ENCODE results near the gene MYO7A. TPM values are rescaled to one million over a fixed set of nuclear protein-coding genes. Genes with fewer than 3 reads are reported as not detected.

MYO7A gene
- 10 to 100 TPM; 10.4 to 12.9 TPM for total RNA-seq

GRCh38 chr11:77127920-77128691 is at the start of gene MYO7A:
TSS of gene MYO7A (plus strand) at chr11:77128246. CDS start at chr11:77130635, 2,389 bp downstream.
- H3K36me3 ChIP-seq (replicated peaks in 1 of 2; ENCODE audit: insufficient read depth in 1 of 2, low read depth in 2 of 2): no peaks in the 10 kb centered on the region
- TF ChIP-seq CTCF (IDR thresholded peaks at IDR 0.05) (peak in 1 of 7 experiments; percentile 11), POLR2A (IDR thresholded peaks at IDR 0.05) (peak; percentile 60 to 74 (median 67))
- no peak within 1 kb of the TSS for H3K4me3 ChIP-seq
- WGBS, 2 donors: 3 to 14% methylated on average over 12 to 20 of the region's 20 CpGs
- peak within 1 kb of the TSS; percentile 10 to 66 (median 52) for H3K27ac ChIP-seq
- DNase-seq (peak; percentile 84 to 89 (median 88)), ATAC-seq (peak; percentile 87)
- H3K27me3 ChIP-seq: no peaks in the 10 kb centered on the region
- intact Hi-C loops (cut with DNase I): no loop called here
- H3K4me1 ChIP-seq: peaks cover 47% of the 10 kb centered on the region
- no peaks in the 10 kb centered on the region for H3K9me3 ChIP-seq

- intact Hi-C loops (cut with DNase I): no loop called here
- ATAC-seq (no peak), DNase-seq (no peak)
- Histone ChIP-seq H3K36me3 (replicated peaks in 1 of 2; ENCODE audit: insufficient read depth in 1 of 2, low read depth in 2 of 2) (no peaks in the 10 kb centered on the region), H3K9me3 (no peaks in the 10 kb centered on the region), H3K4me3 (no peak overlapping the region), H3K4me1 (peaks cover 11% of the 10 kb centered on the region), H3K27me3 (no peaks in the 10 kb centered on the region), H3K27ac (no peak overlapping the region)
- TF ChIP-seq CTCF (IDR thresholded peaks at IDR 0.05) (no peak), POLR2A (IDR thresholded peaks at IDR 0.05) (no peak)
- 92 to 97% methylated on average over 2 of the region's 2 CpGs for WGBS, 2 donors
These were observed 48.4 kb upstream of the MYO7A start for GRCh38 chr11:77079666-77080065.

GRCh38 chr11:77080643-77081210 is 47.3 kb upstream of the MYO7A start:
- H3K4me3 ChIP-seq: no peak overlapping the region
- H3K9me3 ChIP-seq: no peaks in the 10 kb centered on the region
- intact Hi-C loops (cut with DNase I): no loop called here
- WGBS, 2 donors: 94 to 100% methylated on average over 2 of the region's 2 CpGs
- no peak for ATAC-seq
- peak in 2 of 4 donors; percentile 6 for DNase-seq
- TF ChIP-seq POLR2A (IDR thresholded peaks at IDR 0.05) (no peak), CTCF (IDR thresholded peaks at IDR 0.05) (no peak)
- no peak overlapping the region for H3K27ac ChIP-seq
- H3K27me3 ChIP-seq: no peaks in the 10 kb centered on the region
- H3K4me1 ChIP-seq: peaks cover 11% of the 10 kb centered on the region
- no peaks in the 10 kb centered on the region for H3K36me3 ChIP-seq (replicated peaks in 1 of 2; ENCODE audit: insufficient read depth in 1 of 2, low read depth in 2 of 2)

DNA sequence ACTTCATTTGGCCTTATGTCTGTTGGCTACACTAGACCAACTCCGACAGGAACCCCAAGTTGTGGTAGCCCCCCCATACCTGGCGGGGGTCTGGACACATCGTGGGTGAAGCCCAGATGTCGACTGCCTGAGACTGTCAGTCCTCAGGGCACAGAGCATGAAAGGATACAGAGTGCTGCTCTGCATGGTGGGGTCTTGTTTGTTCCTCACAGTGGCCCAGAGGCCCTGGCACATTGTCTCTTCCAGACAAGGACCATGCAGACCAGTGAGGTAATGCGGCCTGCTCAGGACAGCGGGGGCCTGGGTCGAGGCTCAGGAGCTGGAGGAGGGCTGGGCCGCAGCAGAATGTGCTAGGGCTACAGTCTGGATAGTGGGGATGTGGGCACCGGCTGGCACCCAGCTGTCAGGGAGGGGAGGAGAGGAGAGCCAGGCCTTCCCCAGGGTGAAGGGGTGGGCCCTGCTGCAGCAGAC is 46.6 kb upstream of the MYO7A start:
- H3K27me3 ChIP-seq: no peaks in the 10 kb centered on the region
- peaks cover 15% of the 10 kb centered on the region for H3K4me1 ChIP-seq
- H3K4me3 ChIP-seq: no peak overlapping the region
- intact Hi-C loops (cut with DNase I): no loop called here
- H3K27ac ChIP-seq: no peak overlapping the region
- WGBS, 2 donors: 91 to 96% methylated on average over 7 to 8 of the region's 9 CpGs
- no peaks in the 10 kb centered on the region for H3K36me3 ChIP-seq (replicated peaks in 1 of 2; ENCODE audit: insufficient read depth in 1 of 2, low read depth in 2 of 2)
- H3K9me3 ChIP-seq: no peaks in the 10 kb centered on the region
- peak in 2 of 4 donors; percentile 6 to 7 for DNase-seq
- no peak for ATAC-seq
- TF ChIP-seq CTCF (IDR thresholded peaks at IDR 0.05): no peak
- TF ChIP-seq POLR2A (IDR thresholded peaks at IDR 0.05): no peak

Data from body of pancreas (tissue), 4 donors.